Smooth muscle cell (in vitro differentiated cells): ENCODE data around the gene GAGE10. TPM values are rescaled to one million over a fixed set of nuclear protein-coding genes. Genes with fewer than 3 reads are reported as not detected.
"Not testable (repeated sequence)": the region's sequence is repeated elsewhere in the genome, so short reads cannot be mapped to it uniquely, and the experiment has no call there.

Experiments used
- DNase-seq: peaks from one replicate; lab custom pipeline; 2025; ENCODE audit not compliant: unreplicated experiment; lab: John Stamatoyannopoulos, UW
- H2AFZ ChIP-seq: fragments of 200-600 bp; sonication (generic); 2 replicates; pipeline ENCODE4 v1.6.0; 2016; ENCODE audit warnings: antibody characterized with exemption, low read depth, mild to moderate bottlenecking
- H3F3A ChIP-seq: fragments of 200-600 bp; sonication (generic); 2 replicates; pipeline ENCODE4 v1.6.0; 2017; ENCODE audit warnings: antibody characterized with exemption, low read depth
- H3K27ac ChIP-seq: fragments of 200-600 bp; sonication (generic); 2 replicates; pipeline ENCODE4 v1.5.1; 2016; ENCODE audit warnings: low read depth, mild to moderate bottlenecking
- H3K27me3 ChIP-seq: fragments of 200-600 bp; sonication (generic); 2 replicates; pipeline ENCODE4 v1.6.1; 2016; ENCODE audit warnings: low read depth, mild to moderate bottlenecking
- H3K36me3 ChIP-seq: fragments of 200-600 bp; sonication (generic); 2 replicates; pipeline ENCODE4 v1.5.1; 2016; ENCODE audit warnings: low read depth
- H3K4me1 ChIP-seq: fragments of 200-600 bp; sonication (generic); 2 replicates; pipeline ENCODE4 v1.5.1; 2016; ENCODE audit warnings: low read depth
- H3K4me2 ChIP-seq: fragments of 200-600 bp; sonication (generic); 2 replicates; pipeline ENCODE4 v1.6.0; 2016; ENCODE audit warnings: mild to moderate bottlenecking
- H3K4me3 ChIP-seq: fragments of 200-600 bp; sonication (generic); 2 replicates; pipeline ENCODE4 v1.5.1; 2016; ENCODE audit warnings: mild to moderate bottlenecking
- H3K79me2 ChIP-seq: fragments of 200-600 bp; sonication (generic); 2 replicates; pipeline ENCODE4 v1.6.0; 2016; ENCODE audit warnings: low read depth, mild to moderate bottlenecking
- H3K9ac ChIP-seq: fragments of 200-600 bp; sonication (generic); 2 replicates; pipeline ENCODE4 v1.6.0; 2016; ENCODE audit warnings: low read depth
- H3K9me3 ChIP-seq: fragments of 200-600 bp; sonication (generic); replicated peaks from 2 replicates; pipeline ENCODE4 v1.5.1; 2016; ENCODE audit warnings: low read depth
- H4K20me1 ChIP-seq: fragments of 200-600 bp; sonication (generic); 2 replicates; pipeline ENCODE4 v1.6.0; 2016; ENCODE audit warnings: low read depth
- WGBS: methylation state at CpG from one replicate; pipeline ENCODE4 v1.1.7; 2016; ENCODE audit warnings: low lambda C conversion rate; 5-methylcytosine and 5-hydroxymethylcytosine counted together
- polyA plus RNA-seq: library from polyadenylated mRNA; unstranded; fragments of >200 nt; fragmentation: Nextera tagmentation; extraction: Ambion mirVana; gene quantifications from 2 replicates; pipeline ENCODE4 v1.2.1, GENCODE V29; 2016
- total RNA-seq: library from RNA; depleted of rRNA; stranded (reverse); fragments of >200 nt; gene quantifications from 2 replicates; pipeline ENCODE4 v1.2.3, GENCODE V29; 2014

Gene GAGE10
- total and polyA plus RNA-seq, 2 experiments from 2014 or later: not detected

- H3K27me3 ChIP-seq, H3F3A ChIP-seq, H3K9ac ChIP-seq, DNase-seq, H2AFZ ChIP-seq, H3K36me3 ChIP-seq, H3K4me1 ChIP-seq, H3K4me3 ChIP-seq, H4K20me1 ChIP-seq, H3K79me2 ChIP-seq, H3K4me2 ChIP-seq, H3K27ac ChIP-seq, H3K9me3 ChIP-seq: not testable (repeated sequence)
- 85% methylated on average over 6 of the region's 11 CpGs for WGBS
Measured at GRCh38 chrX:49330421-49330820, 27.0 kb downstream of the GAGE10 start.

- not testable (repeated sequence) for H3K27ac ChIP-seq, H2AFZ ChIP-seq, H3F3A ChIP-seq, H3K79me2 ChIP-seq, H4K20me1 ChIP-seq, H3K9me3 ChIP-seq, H3K4me1 ChIP-seq, H3K4me3 ChIP-seq, H3K27me3 ChIP-seq, H3K36me3 ChIP-seq, H3K4me2 ChIP-seq, DNase-seq, H3K9ac ChIP-seq
- WGBS: no CpG with 5 or more reads among the region's 16 CpGs
Measured at GRCh38 chrX:49331282-49331681, 27.8 kb downstream of the GAGE10 start, which contains the start of gene GAGE13. Gene GAGE13 (plus strand): TSS chrX:49331582. CDS start chrX:49332738, 1,156 bp downstream.

GRCh38 chrX:49331841-49332240, 28.4 kb downstream of the GAGE10 start:
- not testable (repeated sequence) for H2AFZ ChIP-seq, H4K20me1 ChIP-seq, DNase-seq, H3K9me3 ChIP-seq, H3K36me3 ChIP-seq, H3K4me2 ChIP-seq, H3F3A ChIP-seq, H3K9ac ChIP-seq, H3K4me3 ChIP-seq, H3K27me3 ChIP-seq, H3K79me2 ChIP-seq, H3K27ac ChIP-seq, H3K4me1 ChIP-seq
- WGBS: no CpG with 5 or more reads among the region's 26 CpGs

- H3K9ac ChIP-seq, H2AFZ ChIP-seq, H3K4me2 ChIP-seq, H3K79me2 ChIP-seq, H3K4me1 ChIP-seq, H4K20me1 ChIP-seq, H3K4me3 ChIP-seq, H3K27me3 ChIP-seq, H3F3A ChIP-seq, H3K27ac ChIP-seq, H3K36me3 ChIP-seq, DNase-seq, H3K9me3 ChIP-seq: not testable (repeated sequence)
- 92% methylated on average over 20 of the region's 24 CpGs for WGBS
Measured at GRCh38 chrX:49341449-49341848, 38.0 kb downstream of the GAGE10 start.

GRCh38 chrX:49344496-49345175, 41.2 kb downstream of the GAGE10 start:
- H3K9me3 ChIP-seq: not testable (repeated sequence)

GRCh38 chrX:49345402-49345801, 42.0 kb downstream of the GAGE10 start:
- DNase-seq, H3K79me2 ChIP-seq, H3K4me2 ChIP-seq, H3K4me3 ChIP-seq, H3F3A ChIP-seq, H3K9me3 ChIP-seq, H3K27me3 ChIP-seq, H2AFZ ChIP-seq, H3K4me1 ChIP-seq, H3K27ac ChIP-seq, H3K9ac ChIP-seq, H3K36me3 ChIP-seq, H4K20me1 ChIP-seq: not testable (repeated sequence)
- 81% methylated on average over 9 of the region's 10 CpGs for WGBS

More at GRCh38 chrX:49344496-49345175, 41.2 kb downstream of the GAGE10 start:
- 83% methylated on average over 14 of the region's 15 CpGs for WGBS
- H4K20me1 ChIP-seq, H3K4me1 ChIP-seq, DNase-seq, H3K36me3 ChIP-seq, H3K4me2 ChIP-seq, H3F3A ChIP-seq, H3K4me3 ChIP-seq, H3K27me3 ChIP-seq, H3K27ac ChIP-seq, H3K79me2 ChIP-seq, H2AFZ ChIP-seq, H3K9ac ChIP-seq: not testable (repeated sequence)

- not testable (repeated sequence) for H4K20me1 ChIP-seq, H3K27me3 ChIP-seq, H3K9ac ChIP-seq, H3F3A ChIP-seq, H3K4me2 ChIP-seq, H3K36me3 ChIP-seq, H3K4me1 ChIP-seq, H2AFZ ChIP-seq, H3K27ac ChIP-seq, H3K9me3 ChIP-seq, DNase-seq, H3K4me3 ChIP-seq, H3K79me2 ChIP-seq
- WGBS: 86% methylated on average over 11 of the region's 11 CpGs
Measured at GRCh38 chrX:49346150-49346549, 42.7 kb downstream of the GAGE10 start.
